Fibroblast of lung (primary cell): ENCODE results near the gene DLG2. TPM values are rescaled to one million over a fixed set of nuclear protein-coding genes. Genes with fewer than 3 reads are reported as not detected.

Experiments used
- DNase-seq, 2 donors: peaks; one replicate each; pipeline versions ENCODE4 v3.0.0 to v3.0.0-alpha.2; 2010; ENCODE audit warnings: low read depth in 2 of 2
- H2AFZ ChIP-seq: 2 replicates; pipeline ENCODE4 v1.5.1; 2012; ENCODE audit warnings: low read length, control low read depth, inconsistent platforms
- H3K27ac ChIP-seq: 2 replicates; pipeline ENCODE4 v1.5.1; 2011; ENCODE audit warnings: low read length, control low read depth; ENCODE audit not compliant: insufficient read depth
- H3K27me3 ChIP-seq: 2 replicates; pipeline ENCODE4 v1.5.1; 2011; ENCODE audit warnings: mild to moderate bottlenecking, low read length; ENCODE audit not compliant: control insufficient read depth, insufficient read depth
- H3K36me3 ChIP-seq: 2 replicates; pipeline ENCODE4 v1.5.1; 2011; ENCODE audit warnings: low read length; ENCODE audit not compliant: control insufficient read depth, insufficient read depth
- H3K4me1 ChIP-seq: 2 replicates; pipeline ENCODE4 v1.5.1; 2011; ENCODE audit warnings: low read length; ENCODE audit not compliant: control insufficient read depth, insufficient read depth; ENCODE audit errors: extremely low read depth
- H3K4me2 ChIP-seq: 2 replicates; pipeline ENCODE4 v1.5.1; 2011; ENCODE audit warnings: low read length, control low read depth; ENCODE audit not compliant: insufficient read depth; ENCODE audit errors: extremely low read depth
- H3K4me3 ChIP-seq, 4 experiments: fragments of 200-600 bp in 1 of 4; sonication (generic) in 1 of 4; replicated peaks in 1 of 4; 2 replicates each; pipeline ENCODE4 v1.5.1; 2011 to 2016; ENCODE audit warnings: low read length in 4 of 4, low read depth in 3 of 4, mild to moderate bottlenecking in 3 of 4, control low read depth in 2 of 4, inconsistent platforms in 1 of 4, mixed read lengths in 1 of 4; ENCODE audit not compliant: insufficient read depth in 1 of 4; ENCODE audit errors: control extremely low read depth in 1 of 4
- H3K79me2 ChIP-seq: 2 replicates; pipeline ENCODE4 v1.5.1; 2012; ENCODE audit warnings: mild to moderate bottlenecking, low read length, inconsistent platforms; ENCODE audit not compliant: control insufficient read depth, insufficient read depth
- H3K9ac ChIP-seq: 2 replicates; pipeline ENCODE4 v1.5.1; 2011; ENCODE audit warnings: mild to moderate bottlenecking, low read length, control low read depth; ENCODE audit not compliant: insufficient read depth
- H3K9me3 ChIP-seq: 2 replicates; pipeline ENCODE4 v1.5.1; 2012; ENCODE audit warnings: low read depth, low read length; ENCODE audit not compliant: control insufficient read depth, insufficient read depth
- H4K20me1 ChIP-seq: 2 replicates; pipeline ENCODE4 v1.5.1; 2011; ENCODE audit warnings: low read length; ENCODE audit not compliant: control insufficient read depth, insufficient read depth; ENCODE audit errors: extremely low read depth
- EZH2 ChIP-seq: IDR thresholded peaks from 2 replicates; pipeline ENCODE4 v1.5.1; 2012; ENCODE audit warnings: low read length, control low read depth, mild to moderate bottlenecking; ENCODE audit errors: missing control alignments
- polyA plus RNA-seq, 2 donors: library from polyadenylated mRNA; depleted of rRNA in 1 of 2; stranded (reverse) in 1 of 2; unstranded in 1 of 2; fragments of >200 nt; gene quantifications; 2 replicates each; pipeline ENCODE4 v1.2.1, GENCODE V29; 2011 to 2012; ENCODE audit warnings: missing spikeins in 1 of 2
- total RNA-seq: library from RNA; depleted of rRNA; stranded (reverse); fragments of >200 nt; gene quantifications from 2 replicates; pipeline ENCODE4 v1.2.1, GENCODE V29; 2014
- TF ChIP-seq, protein P1 (sequence below), 2 donors: IDR thresholded peaks in 1 of 2; conservative IDR thresholded peaks in 1 of 2; 1 replicate in 1 of 2; 2 replicates in 1 of 2; pipeline ENCODE4 v1.5.1; 2011 to 2012; ENCODE audit warnings: low read length in 2 of 2, control low read depth in 1 of 2, inconsistent platforms in 1 of 2, low read depth in 1 of 2, mild to moderate bottlenecking in 1 of 2

DLG2 gene
- total and polyA plus RNA-seq, 2 donors (not counting 1 experiment from before 2014, with no cell fraction given): 0.77 to 2.3 TPM

GRCh38 chr11:85098996-85099395, 528.1 kb downstream of the DLG2 start:
- peak in 1 of 2 donors; percentile 6 for DNase-seq
- Histone ChIP-seq H3K9me3 (no peaks in the 10 kb centered on the region), H3K4me3 (no peak overlapping the region), H3K27ac (no peak overlapping the region), H3K4me2 (no peak overlapping the region), H3K4me1 (no peaks in the 10 kb centered on the region), H3K36me3 (no peaks in the 10 kb centered on the region), H4K20me1 (no peaks in the 10 kb centered on the region), H3K27me3 (no peaks in the 10 kb centered on the region), H2AFZ (no peak overlapping the region), H3K79me2 (no peaks in the 10 kb centered on the region), H3K9ac (no peak overlapping the region)
- TF ChIP-seq EZH2: no peak
- TF ChIP-seq, protein P1, sequence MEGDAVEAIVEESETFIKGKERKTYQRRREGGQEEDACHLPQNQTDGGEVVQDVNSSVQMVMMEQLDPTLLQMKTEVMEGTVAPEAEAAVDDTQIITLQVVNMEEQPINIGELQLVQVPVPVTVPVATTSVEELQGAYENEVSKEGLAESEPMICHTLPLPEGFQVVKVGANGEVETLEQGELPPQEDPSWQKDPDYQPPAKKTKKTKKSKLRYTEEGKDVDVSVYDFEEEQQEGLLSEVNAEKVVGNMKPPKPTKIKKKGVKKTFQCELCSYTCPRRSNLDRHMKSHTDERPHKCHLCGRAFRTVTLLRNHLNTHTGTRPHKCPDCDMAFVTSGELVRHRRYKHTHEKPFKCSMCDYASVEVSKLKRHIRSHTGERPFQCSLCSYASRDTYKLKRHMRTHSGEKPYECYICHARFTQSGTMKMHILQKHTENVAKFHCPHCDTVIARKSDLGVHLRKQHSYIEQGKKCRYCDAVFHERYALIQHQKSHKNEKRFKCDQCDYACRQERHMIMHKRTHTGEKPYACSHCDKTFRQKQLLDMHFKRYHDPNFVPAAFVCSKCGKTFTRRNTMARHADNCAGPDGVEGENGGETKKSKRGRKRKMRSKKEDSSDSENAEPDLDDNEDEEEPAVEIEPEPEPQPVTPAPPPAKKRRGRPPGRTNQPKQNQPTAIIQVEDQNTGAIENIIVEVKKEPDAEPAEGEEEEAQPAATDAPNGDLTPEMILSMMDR (conservative IDR thresholded peaks at IDR 0.05 in 1 of 2, IDR thresholded peaks at IDR 0.05 in 1 of 2; ENCODE audit: low read depth in 1 of 2, low read length in 2 of 2): no peak

- no peak overlapping the region for H3K27ac ChIP-seq
- H3K4me3 ChIP-seq: no peak overlapping the region
- no peak overlapping the region for H2AFZ ChIP-seq
- H4K20me1 ChIP-seq: no peaks in the 10 kb centered on the region
- H3K27me3 ChIP-seq: no peaks in the 10 kb centered on the region
- TF ChIP-seq, protein P1 (conservative IDR thresholded peaks at IDR 0.05 in 1 of 2, IDR thresholded peaks at IDR 0.05 in 1 of 2; ENCODE audit: low read depth in 1 of 2, low read length in 2 of 2): no peak
- TF ChIP-seq EZH2: no peak
- H3K79me2 ChIP-seq: no peaks in the 10 kb centered on the region
- no peaks in the 10 kb centered on the region for H3K9me3 ChIP-seq
- H3K9ac ChIP-seq: no peak overlapping the region
- no peaks in the 10 kb centered on the region for H3K4me1 ChIP-seq
- H3K36me3 ChIP-seq: no peaks in the 10 kb centered on the region
- no peak for DNase-seq
- no peak overlapping the region for H3K4me2 ChIP-seq
These were observed 530.2 kb downstream of the DLG2 start for GRCh38 chr11:85096939-85097338.

DNA sequence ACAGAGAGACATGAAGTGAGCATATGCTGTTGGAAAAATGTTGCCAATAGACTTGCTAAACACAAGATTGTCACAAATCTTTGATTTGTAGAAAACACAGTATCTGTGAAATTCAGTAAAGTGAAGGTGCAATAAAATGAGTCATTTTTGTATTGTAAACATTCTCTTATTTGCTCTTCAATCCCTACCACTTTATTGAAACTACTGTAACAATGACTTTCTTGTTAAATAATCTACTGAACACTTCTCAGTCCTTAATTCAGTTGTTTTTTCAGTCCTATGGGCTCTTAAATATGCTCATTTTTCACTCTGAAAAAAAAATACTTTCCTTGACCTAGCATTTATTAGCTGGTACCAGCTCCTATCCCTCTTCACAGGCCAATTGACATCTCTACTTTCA, 531.9 kb downstream of the DLG2 start:
- Histone ChIP-seq H4K20me1 (no peaks in the 10 kb centered on the region), H3K9me3 (no peaks in the 10 kb centered on the region), H3K36me3 (no peaks in the 10 kb centered on the region)

More for the DNA sequence above, 531.9 kb downstream of the DLG2 start:
- H3K9ac ChIP-seq: no peak overlapping the region
- no peak for TF ChIP-seq EZH2
- TF ChIP-seq, protein P1 (conservative IDR thresholded peaks at IDR 0.05 in 1 of 2, IDR thresholded peaks at IDR 0.05 in 1 of 2; ENCODE audit: low read depth in 1 of 2, low read length in 2 of 2): no peak
- no peak for DNase-seq
- no peaks in the 10 kb centered on the region for H3K27me3 ChIP-seq
- H3K79me2 ChIP-seq: no peaks in the 10 kb centered on the region
- no peak overlapping the region for H3K4me2 ChIP-seq
- no peaks in the 10 kb centered on the region for H3K4me1 ChIP-seq
- H2AFZ ChIP-seq: no peak overlapping the region
- no peak overlapping the region for H3K4me3 ChIP-seq
- no peak overlapping the region for H3K27ac ChIP-seq
